Mononuclear cell (primary cell): ENCODE data around the gene STX5. TPM values are rescaled to one million over a fixed set of nuclear protein-coding genes. Genes with fewer than 3 reads are reported as not detected.
"Not testable (repeated sequence)": the region's sequence is repeated elsewhere in the genome, so short reads cannot be mapped to it uniquely, and the experiment has no call there.

Experiments used
- H3K27me3 ChIP-seq: 2 replicates; pipeline ENCODE4 v1.6.0; 2011; ENCODE audit warnings: low read length, control low read depth; ENCODE audit not compliant: insufficient read depth
- H3K4me1 ChIP-seq: 2 replicates; pipeline ENCODE4 v1.5.1; 2011; ENCODE audit warnings: mild to moderate bottlenecking, low read length, control low read depth; ENCODE audit not compliant: insufficient read depth
- H3K4me3 ChIP-seq: 2 replicates; pipeline ENCODE4 v1.5.1; 2011; ENCODE audit warnings: mild to moderate bottlenecking, low read length, moderate library complexity
- H3K9me3 ChIP-seq: 2 replicates; pipeline ENCODE4 v1.5.1; 2011; ENCODE audit warnings: low read depth, mild to moderate bottlenecking, control low read depth, low read length
- total RNA-seq: library from RNA; depleted of rRNA; stranded (reverse); fragments of >200 nt; gene quantifications from one replicate; pipeline ENCODE4 v1.2.3, GENCODE V29; 2012

The STX5 gene
- total RNA-seq, 1 donor = 48.2 TPM

DNA sequence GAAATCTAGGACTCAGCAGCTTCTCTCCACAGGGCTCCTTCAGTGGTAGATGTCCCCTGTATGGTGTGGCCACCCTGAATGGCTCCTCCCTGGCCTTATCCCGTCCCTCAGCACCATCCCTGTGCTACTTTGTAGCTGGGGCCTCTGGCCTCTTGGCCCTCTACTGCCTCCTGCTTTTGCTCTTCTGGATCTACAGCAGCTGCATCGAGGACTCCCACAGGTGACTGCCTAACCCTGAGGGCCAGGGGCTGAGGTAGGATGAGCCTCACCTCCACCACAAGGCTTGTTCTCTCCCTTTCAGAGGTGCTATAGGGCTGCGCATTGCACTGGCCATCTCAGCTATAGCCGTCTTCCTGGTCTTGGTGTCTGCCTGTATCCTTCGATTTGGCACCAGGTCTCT, 42.9 kb downstream of the STX5 start:
- H3K4me1 ChIP-seq = peaks cover 58% of the 10 kb centered on the region

DNA sequence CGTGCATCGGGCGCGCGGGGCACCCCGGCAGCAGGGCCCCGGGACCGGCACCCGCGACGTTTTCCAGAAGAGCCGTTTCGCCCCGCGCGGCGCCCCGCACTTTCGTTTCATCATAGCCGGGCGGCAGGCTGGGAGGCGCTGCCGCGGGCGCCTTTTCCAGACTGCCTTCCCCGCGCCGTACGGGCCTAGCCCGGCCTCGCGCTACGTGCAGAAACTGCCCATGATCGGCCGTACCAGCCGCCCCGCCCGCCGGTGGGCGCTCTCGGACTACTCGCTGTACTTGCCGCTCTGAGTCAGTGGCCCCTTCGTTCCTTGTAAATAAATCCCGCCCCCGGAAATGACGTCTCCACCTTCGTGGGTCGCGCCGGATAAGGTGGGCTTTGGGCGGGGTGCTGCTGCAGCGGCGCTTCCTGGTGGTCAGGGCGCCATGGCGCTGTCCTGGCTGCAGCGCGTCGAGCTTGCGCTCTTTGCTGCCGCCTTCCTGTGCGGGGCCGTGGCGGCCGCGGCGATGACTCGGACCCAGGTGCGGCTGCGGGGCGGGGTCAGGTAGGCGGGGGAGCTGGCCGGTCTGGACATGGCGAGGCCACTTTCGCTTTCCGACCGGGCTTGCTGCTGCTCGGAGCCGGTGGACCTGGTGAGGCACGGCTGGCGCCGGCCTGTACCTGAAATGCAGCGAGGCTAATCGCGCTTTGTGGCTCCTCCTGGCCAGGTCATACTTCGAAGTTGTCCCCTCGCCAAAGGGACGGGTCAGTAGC, 44.7 kb downstream of the STX5 start, which contains the start of gene TMEM179B:
Gene TMEM179B (plus strand): TSS at position 398 of the 755 bp plus-strand sequence. CDS start 30 bp downstream, at position 428.
- Histone ChIP-seq H3K9me3 (no peaks in the 10 kb centered on the region), H3K4me1 (peaks cover 53% of the 10 kb centered on the region)

More for the DNA sequence above, 42.9 kb downstream of the STX5 start:
- H3K4me3 ChIP-seq = no peak overlapping the region
- H3K9me3 ChIP-seq = no peaks in the 10 kb centered on the region
- H3K27me3 ChIP-seq = no peaks in the 10 kb centered on the region

DNA sequence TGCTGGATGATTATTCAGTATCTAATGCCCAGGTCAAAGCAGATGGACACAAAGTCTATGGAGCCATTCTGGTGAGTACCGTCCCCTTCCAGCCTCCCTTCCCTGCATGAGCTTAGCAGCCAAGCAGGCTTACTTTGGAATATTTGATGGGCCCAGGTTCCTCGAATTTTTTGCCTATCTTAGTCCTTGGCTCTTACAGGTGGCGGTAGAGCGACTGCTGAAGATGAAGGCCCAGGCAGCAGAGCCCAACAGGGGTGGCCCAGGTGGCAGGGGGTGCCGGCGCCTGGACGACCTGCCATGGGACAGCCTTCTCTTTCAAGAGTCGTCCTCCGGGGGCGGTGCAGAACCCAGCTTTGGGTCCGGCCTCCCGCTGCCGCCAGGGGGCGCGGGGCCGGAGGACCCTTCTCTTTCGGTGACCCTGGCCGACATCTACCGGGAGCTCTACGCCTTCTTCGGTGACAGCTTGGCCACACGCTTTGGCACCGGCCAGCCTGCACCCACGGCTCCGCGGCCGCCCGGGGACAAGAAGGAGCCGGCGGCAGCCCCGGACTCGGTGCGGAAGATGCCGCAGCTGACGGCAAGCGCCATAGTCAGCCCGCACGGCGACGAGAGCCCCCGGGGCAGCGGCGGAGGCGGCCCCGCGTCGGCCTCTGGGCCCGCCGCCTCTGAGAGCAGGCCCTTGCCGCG, 45.4 kb downstream of the STX5 start:
- peak overlapping the region; percentile 65 for H3K4me3 ChIP-seq
- H3K27me3 ChIP-seq = no peaks in the 10 kb centered on the region
- peaks cover 48% of the 10 kb centered on the region for H3K4me1 ChIP-seq
- H3K9me3 ChIP-seq = no peaks in the 10 kb centered on the region

More for the DNA sequence above, 44.7 kb downstream of the STX5 start, which contains the start of gene TMEM179B:
- Histone ChIP-seq H3K27me3 (no peaks in the 10 kb centered on the region), H3K4me3 (peak within 1 kb of the TSS; percentile 65)

DNA sequence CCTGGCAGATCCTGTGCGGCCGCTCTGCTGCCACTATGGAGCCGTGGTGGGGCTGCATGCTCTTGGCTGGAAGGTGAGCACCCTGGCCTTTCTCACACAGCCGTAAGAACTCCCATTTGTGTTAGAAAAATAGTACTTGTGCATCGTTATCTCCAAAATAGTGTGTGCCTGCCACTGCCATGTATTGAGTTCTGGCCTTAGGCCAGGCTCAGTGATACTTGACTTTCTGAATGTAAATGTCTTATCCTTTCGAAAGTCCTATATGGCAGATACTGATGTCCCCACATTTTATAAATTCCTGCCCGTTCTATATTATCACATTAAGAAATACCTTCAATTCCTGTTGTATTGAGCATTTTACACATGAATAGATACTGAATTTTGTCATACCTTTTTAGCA, 49.1 kb downstream of the STX5 start:
- H3K4me1 ChIP-seq = peaks cover 12% of the 10 kb centered on the region
- no peak overlapping the region for H3K4me3 ChIP-seq
- H3K9me3 ChIP-seq = no peaks in the 10 kb centered on the region
- H3K27me3 ChIP-seq = no peaks in the 10 kb centered on the region

DNA sequence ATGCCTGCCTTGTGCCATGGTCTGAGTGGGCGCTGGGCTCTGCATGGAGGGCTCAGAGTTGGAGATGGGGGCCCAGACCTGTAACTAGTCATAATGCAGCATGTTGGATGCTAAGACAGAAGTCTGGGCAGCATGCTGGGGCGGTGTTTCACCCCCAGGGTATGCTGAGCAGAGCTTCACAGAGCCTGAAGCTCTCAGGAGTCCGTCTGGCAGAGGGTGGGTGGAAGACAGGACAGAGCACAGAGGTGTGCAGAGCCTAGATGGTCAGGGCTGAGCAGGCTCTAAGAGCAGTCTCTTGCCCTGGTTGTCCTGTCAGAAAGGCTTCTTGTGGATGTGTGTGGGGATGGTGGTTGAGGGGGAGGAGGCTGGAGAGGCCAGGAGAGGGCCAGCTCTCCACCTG, 53.4 kb downstream of the STX5 start:
- Histone ChIP-seq H3K4me1 (peaks cover 8% of the 10 kb centered on the region), H3K9me3 (no peaks in the 10 kb centered on the region), H3K4me3 (no peak overlapping the region), H3K27me3 (no peaks in the 10 kb centered on the region)

DNA sequence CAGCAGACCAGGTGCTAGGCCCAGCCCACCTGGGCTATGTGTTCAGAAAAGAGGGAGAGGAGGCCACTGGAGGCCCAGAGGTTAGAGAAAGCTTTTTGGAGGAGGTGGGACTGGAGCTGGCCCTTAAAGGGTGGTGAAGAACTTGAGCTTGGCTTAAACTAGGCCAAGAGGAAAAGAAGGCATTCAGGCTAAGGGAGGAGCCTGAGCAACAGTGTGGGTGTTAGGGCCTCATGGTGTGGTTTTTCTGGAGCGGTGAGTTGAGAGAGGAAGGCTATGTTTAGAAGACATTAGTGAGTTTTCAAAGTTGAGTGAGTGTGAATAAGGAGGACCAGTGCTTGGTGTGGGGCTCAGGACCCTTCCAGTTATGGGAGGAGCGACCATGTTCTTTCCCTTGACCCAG, 54.5 kb downstream of the STX5 start:
- H3K4me3 ChIP-seq = no peak overlapping the region
- no peaks in the 10 kb centered on the region for H3K9me3 ChIP-seq
- no peaks in the 10 kb centered on the region for H3K27me3 ChIP-seq
- H3K4me1 ChIP-seq = peaks cover 9% of the 10 kb centered on the region

DNA sequence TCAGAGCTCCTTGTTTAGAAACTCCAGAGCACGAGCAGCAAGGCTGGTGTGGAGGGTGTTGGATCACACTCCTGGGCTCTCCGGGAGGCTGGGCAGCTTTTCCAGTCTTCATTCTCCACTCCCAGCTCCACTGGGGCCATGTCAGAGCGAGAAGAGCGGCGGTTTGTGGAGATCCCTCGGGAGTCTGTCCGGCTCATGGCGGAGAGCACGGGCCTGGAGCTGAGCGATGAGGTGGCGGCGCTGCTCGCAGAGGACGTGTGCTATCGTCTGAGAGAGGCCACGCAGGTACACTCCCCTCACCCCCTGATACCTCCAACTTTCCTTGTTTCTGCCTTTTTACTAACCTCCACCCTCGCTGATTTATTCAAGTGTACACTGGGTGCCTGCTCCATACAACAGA, 56.2 kb downstream of the STX5 start:
- Histone ChIP-seq H3K9me3 (no peaks in the 10 kb centered on the region), H3K4me3 (no peak overlapping the region), H3K27me3 (no peaks in the 10 kb centered on the region), H3K4me1 (peaks cover 22% of the 10 kb centered on the region)

DNA sequence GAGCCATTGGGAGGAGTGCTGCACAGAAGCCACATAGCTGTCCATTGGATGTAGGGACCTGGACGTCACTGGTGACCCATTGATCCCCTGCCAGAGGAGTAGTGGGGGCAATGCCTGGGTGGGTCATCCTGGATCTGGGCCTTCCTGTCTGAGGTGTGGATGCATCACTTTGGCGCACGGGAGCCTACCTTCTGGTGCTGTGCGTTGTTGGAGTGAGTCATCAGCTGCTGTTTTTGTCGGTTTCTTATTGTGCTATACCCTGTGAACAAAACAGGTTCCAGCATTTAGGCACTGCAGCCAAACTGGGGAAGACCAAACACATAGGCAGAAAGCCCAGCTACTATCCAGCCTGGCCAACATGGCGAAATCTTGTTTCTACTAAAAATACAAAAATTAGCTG, 57.4 kb downstream of the STX5 start:
- Histone ChIP-seq H3K9me3 (no peaks in the 10 kb centered on the region), H3K27me3 (no peaks in the 10 kb centered on the region), H3K4me3 (no peak overlapping the region), H3K4me1 (peaks cover 32% of the 10 kb centered on the region)

DNA sequence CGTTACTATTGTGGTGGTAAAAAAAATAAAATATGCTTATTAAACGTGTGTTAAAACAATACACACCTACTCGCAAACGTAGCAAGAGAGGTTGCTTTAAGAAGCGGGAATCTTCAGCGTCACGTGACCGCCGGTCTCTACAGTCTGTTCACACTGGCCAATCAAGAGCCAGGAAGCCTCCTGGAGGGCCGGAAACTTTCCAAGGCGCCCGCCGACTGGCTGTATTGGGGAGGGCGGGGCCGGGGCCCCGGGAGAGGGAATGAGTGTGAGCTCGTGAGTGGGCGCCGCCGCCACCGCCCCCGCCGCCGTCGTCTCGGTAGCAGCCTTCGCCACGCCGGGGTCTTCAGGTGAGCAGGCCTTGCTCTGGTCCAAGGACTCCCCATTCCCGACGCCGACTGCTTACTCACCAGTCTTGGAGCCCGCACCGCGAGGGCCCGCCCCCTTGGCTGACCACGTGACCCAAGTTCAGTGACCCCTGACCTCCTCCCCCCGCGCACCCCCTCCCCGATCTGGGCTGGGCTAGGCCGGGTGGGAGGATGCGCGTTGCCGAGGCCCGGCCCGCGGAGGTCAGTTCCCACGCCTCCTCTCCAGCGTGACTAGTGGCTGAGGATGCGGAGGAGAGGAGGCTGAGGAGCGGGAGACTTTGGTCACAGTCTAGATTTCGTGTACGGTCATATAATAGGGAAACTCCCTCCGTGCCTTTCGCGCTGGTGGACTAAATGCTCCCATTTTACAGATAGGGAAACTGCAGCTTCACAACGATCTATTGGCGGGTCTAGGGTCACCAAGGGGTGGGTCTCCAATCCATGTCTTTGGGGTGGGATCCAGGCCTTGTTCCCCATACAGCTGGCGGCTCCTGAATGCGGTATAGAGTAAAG, 60.5 kb downstream of the STX5 start, which contains the start of gene TAF6L:
Gene TAF6L (plus strand): TSS at position 253 of the 878 bp plus-strand sequence. CDS start 4,388 bp downstream, outside the sequence.
- H3K27me3 ChIP-seq = no peaks in the 10 kb centered on the region
- peaks cover 32% of the 10 kb centered on the region for H3K4me1 ChIP-seq
- H3K9me3 ChIP-seq = no peaks in the 10 kb centered on the region
- peak within 1 kb of the TSS; percentile 66 for H3K4me3 ChIP-seq

DNA sequence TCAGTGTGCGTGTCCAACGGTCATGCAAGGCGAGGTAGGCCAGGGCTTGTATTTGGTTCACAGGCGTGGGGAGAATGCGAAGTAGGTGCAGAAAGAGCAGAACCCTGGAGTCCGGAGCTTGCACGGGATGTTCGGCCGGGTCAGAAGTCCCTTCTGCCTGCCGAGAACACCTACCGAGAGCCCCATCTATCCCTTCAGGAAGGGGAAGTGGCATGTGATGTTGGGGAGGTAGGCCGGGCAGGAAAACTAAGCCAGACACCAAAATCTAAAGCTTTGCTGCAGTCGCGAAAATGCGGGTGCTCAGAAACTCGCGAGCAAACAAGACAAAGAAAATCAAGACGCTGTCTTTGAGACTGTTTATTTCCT, 61.1 kb downstream of the STX5 start:
- Histone ChIP-seq H3K9me3 (no peaks in the 10 kb centered on the region), H3K4me1 (peaks cover 32% of the 10 kb centered on the region)

DNA sequence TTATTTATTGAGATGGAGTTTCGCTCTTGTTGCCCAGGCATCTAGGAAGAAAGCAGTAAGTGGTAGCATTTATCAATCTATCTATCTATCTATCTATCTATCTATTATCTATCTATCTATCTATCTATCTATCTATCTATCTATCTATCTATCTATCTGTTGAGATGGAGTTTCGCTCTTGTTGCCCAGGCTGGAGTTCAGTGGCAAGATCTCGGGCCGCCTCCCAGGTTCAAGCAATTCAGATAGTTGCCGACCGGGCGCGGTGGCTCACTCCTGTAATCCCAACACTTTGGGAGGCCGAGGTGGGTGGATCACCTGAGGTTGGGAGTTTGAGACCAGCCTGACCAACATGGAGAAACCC, 71.0 kb downstream of the STX5 start:
- not testable (repeated sequence) for H3K27me3 ChIP-seq, H3K9me3 ChIP-seq, H3K4me3 ChIP-seq
- peaks cover 22% of the 10 kb centered on the region for H3K4me1 ChIP-seq

More for the DNA sequence above, 61.1 kb downstream of the STX5 start:
- Histone ChIP-seq H3K4me3 (peak overlapping the region; percentile 66), H3K27me3 (no peaks in the 10 kb centered on the region)

DNA sequence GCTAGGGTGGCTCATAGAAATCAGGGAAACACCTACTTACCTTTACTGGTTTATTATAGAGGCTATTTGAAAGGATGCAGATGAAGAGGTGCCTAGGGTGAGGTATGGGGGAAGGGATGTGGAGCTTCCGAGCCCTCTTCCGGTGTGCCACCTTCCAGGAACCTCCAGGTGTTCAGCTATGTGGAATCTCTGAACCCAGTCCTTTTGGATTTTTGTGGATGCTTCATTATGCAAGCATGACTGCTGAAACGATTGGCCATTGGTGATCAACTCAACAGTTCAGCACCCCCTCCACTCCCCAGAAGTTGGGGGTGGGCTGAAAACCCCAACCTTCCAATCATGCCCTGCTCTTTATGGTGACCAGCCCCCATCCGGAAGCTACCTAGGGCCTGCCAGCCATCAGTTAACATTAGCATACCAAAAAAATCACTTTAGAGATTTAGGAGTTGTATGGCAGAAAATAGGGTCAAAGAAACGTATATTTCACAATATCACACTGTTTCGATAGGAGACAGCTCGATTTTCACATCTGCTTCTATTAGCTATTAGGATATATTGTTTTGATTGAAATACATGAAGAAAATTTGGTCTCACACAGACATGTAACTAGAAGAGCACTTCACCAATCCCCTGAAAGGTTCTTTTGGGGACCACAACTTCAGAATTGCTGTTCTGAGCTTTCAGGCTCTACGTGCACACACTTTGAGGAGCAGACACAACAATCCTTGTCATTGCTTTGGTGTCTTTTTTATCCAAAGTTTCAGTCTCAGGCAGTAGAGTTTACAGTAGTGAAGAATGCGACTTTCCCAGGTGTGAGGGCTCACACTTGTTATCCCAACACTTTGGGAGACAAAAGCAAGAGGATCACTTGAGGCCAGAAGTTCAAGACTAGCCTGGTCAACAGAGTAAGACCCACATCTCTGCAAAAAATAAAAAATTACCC, 73.7 kb downstream of the STX5 start:
- no peaks in the 10 kb centered on the region for H3K9me3 ChIP-seq
- no peak overlapping the region for H3K4me3 ChIP-seq
- H3K4me1 ChIP-seq = peaks cover 23% of the 10 kb centered on the region
- H3K27me3 ChIP-seq = no peaks in the 10 kb centered on the region
